UCSD-AML1 (cell line): Measurements from ENCODE around the gene TDRD7.
"Not testable (repeated sequence)": the region's sequence is repeated elsewhere in the genome, so short reads cannot be mapped to it uniquely, and the experiment has no call there.

Experiments used
- DNase-seq: peaks from one replicate; lab custom pipeline; 2025; ENCODE audit not compliant: unreplicated experiment; lab: John Stamatoyannopoulos, UW

Gene TDRD7

DNA sequence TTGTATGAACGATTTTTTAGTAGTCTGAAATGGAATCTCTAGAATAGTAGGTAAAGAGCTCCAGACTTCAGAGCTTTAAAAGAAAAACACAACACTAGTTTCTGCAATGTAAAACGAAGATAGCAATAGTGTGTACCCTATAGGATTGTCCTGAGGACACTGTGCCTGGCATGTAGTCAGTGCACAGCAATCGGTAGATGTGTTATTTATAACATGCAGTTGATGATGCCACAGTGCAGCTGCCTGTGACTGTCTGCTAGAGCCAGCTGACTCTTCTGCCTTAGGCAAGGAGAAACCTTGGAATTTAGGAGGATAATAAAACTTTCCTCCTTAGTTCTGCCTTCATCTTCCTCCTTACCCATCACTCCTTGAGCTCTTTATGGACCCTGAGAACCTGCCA is 61.8 kb downstream of the TDRD7 start:
- no peak for DNase-seq

GRCh38 chr9:97474372-97474925 is 62.6 kb downstream of the TDRD7 start:
- no peak for DNase-seq

GRCh38 chr9:97475059-97475458 is 63.2 kb downstream of the TDRD7 start:
- no peak for DNase-seq

- DNase-seq = no peak
Observed at GRCh38 chr9:97478301-97478981, 66.5 kb downstream of the TDRD7 start.

DNA sequence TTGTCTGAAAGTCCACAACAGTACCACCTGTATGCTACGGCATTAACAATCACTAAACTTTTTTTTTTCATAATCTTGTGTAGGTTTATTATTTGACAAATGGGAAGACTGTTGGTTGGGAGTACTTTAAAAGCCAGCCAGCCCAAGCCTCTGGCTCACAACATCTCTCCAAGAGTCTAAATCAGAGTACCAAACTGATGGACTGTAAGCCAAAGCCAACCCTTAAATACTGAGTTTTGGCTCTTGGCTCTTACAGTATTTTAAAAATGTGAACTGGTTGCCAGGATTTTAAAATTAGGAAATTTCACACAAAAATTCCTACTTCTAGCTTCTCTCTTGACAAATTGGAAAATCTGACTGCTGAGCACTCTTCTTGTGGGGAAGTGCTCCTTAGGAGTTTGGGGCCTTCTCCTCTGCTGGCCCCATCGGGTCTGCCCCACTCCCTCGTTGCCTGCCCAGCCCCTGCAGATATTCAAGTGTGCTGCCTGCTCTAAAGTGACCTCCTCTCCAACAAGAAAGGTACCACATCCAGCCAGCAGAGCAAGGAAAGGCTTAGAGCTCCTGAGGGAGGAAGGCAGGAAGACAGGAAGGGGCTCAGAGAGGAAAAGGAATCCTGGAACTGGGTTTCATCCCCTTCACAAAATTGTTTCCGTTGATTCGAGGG is 67.7 kb downstream of the TDRD7 start:
- no peak for DNase-seq

DNA sequence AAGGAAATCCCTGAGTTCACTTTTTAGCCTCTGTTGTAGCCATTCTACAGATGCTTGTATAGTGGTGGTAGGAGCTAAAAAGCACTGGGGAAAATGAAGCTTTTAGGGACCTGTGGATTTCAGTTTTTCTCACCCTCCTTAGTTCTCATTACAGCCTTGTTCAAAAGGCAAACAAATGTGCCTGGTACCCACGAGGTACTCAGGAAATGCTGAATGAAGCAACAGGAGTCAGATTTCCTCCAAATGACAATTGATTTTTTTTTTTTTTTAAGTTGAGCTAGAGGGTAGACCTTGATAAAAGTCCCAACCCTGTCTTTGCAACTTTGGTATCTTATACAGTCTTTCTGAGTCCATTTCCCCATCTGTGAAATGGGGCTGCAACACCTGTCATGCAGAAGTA is 68.3 kb downstream of the TDRD7 start:
- DNase-seq = no peak

DNA sequence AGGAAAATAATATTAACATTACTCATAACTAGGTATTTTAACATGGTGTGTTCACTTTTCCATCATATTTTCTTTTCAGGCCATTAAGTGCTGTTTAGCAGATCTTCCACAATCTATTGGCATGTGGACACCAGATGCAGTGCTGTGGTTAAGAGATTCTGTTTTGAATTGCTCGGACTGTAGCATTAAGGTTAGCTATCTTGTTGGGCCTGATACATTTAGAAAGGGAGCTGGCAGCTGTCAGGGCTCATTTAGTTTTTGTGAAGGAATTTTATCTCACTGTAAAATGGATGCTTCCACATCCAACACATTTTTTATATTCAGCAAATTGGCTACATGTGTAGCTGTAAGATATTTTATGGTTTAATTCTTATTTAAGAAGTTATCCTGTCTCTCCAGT is 68.9 kb downstream of the TDRD7 start:
- DNase-seq = no peak

DNA sequence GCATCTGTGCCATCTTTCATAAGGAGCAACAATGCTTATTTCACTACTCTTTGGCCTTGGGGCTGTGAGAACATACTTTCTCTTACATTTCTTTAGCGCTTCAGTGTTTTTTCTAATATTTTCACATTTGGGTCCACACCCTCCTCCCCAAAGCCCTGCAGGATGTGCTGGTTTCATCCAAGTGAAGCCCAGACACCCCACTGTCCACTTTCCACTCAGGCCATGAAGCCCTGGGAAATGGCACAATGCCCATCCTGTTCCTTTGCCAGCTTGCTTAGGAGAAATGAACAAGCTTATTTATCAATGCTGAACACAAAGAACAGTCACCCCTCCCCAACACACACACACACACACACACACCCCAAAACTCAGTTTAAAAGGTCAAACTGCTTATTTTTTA is 72.2 kb downstream of the TDRD7 start:
- DNase-seq = no peak

DNA sequence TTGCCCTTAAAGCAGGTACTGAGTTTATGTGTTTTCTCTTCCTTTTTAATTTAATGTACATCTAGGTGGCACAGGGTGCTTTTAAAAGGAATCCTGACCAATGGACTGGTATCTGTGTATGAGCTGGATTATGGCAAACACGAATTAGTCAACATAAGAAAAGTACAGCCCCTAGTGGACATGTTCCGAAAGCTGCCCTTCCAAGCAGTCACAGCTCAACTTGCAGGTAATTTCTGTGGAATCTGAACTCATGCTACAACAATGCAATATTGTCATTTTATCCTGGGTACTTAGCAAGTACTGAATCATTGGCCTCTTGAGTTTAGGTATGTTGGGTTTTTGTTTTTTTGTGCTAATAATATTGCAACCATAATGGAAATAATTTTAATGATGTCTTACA is 75.2 kb downstream of the TDRD7 start:
- DNase-seq = no peak

DNA sequence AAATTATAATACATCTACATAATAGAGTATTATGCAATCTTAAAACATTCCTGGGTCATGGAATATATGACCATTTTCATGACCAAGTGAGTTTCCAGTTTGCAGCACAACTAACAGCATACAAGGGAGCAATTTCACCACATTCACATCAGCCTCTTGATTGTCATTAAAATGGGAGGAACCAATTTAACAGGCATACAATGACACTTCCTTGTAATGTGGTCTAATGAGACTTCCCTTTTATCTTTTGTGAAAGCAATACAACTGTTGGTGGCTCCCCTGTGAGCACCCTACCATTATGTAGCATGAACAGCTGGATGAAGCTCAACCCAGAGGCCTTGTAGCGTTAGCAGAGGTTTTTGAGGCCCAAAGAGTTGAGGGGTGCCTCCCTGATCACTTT is 76.0 kb downstream of the TDRD7 start:
- DNase-seq = no peak

- no peak for DNase-seq
Observed at GRCh38 chr9:97491216-97491999, 79.5 kb downstream of the TDRD7 start.

DNA sequence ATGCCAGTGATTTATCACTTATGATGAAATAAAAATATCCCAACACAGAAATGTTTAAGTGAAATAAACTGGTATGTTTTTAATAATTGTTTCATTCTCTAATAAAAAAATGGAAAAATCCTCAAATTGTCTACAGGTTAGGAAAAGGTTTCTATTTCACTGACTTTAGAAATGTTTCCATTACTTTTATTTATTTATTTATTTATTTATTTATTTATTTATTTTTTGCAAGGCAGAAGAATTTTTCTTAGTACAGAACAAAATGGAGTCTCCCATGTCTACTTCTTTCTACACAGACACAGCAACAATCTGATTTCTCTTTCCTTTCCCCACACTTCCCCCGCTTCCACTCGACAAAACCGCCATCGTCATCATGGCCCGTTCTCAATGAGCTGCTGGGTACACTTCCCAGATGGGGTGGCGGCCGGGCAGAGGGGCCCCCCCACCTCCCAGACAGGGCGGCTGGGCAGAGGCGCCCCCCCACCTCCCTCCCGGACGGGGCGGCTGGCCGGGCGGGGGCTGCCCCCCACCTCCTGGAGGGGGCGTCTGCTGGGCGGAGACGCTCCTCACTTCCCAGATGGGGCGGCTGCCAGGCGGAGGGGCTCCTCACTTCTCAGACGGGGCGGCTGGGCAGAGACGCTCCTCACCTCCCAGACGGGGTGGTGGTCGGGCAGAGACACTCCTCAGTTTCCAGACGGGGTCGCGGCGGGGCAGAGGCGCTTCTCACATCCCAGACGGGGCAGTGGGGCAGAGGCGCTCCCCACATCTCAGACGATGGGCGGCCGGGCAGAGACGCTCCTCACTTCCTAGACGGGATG is 85.9 kb downstream of the TDRD7 start:
- not testable (repeated sequence) for DNase-seq

DNA sequence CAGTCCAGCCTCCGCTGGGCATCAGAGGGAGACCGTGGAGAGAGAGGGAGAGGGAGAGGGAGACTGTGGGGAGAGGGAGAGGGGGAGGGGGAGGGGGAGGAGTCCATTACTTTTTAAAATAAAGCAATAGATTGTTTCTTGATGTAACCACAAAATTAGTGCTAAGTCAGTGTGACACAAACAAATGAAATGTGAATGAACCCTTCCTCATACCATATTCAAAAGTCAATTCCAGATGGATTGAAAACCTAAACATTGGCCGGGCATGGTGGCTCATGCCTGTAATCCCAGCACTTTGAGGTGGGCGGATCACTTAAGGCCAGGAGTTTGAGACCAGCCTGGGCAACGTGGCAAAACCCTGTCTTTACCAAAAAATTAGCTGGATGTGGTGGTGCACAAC is 87.0 kb downstream of the TDRD7 start:
- not testable (repeated sequence) for DNase-seq

GRCh38 chr9:97500263-97500662 is 88.4 kb downstream of the TDRD7 start:
- no peak for DNase-seq

- DNase-seq = no peak
Observed at GRCh38 chr9:97500765-97501176, 88.9 kb downstream of the TDRD7 start.

DNA sequence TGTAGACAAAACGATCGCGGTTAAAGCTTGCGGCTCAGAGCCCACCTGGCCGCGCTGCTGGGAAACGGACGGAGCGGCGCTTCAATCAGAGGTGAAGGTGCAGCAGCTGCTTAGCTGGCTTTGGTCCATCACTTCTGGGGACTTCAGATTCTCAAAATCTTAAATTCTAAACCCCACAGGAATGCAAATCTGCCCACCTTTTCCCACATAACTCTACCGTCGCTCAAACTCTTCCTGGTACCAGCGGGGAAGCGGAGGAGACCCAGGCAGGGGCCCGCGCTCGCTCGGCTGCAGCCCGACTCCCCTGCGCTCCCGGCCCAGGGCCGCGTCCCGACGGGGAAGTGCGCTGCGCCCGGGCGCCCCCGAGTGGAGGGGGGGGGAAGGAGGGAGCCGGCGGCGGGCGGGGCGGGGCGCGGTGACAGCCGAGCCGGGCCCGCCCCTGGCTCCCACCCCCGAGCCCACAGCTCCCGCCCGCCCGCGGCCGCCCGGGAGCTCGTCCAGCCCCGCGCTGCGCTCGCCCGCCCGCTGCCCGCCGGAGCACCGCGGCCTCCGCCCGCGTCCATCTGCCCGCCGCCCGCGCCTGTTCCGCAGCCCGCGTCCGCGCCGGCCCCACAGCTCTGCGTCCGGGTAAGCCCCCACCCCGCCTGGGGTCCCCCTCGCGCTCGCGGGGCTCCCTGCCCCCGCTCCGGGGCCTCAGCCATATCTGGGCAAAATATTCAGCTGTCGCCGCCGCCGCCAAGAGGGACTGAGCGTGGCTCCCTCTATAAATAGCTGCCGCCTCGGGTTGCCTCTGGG is 89.5 kb downstream of the TDRD7 start, which contains the start of gene TMOD1:
Gene TMOD1 (plus strand): TSS at position 490 of the 795 bp plus-strand sequence. CDS start 22,523 bp downstream, outside the sequence.
- peak; percentile 74 for DNase-seq

DNA sequence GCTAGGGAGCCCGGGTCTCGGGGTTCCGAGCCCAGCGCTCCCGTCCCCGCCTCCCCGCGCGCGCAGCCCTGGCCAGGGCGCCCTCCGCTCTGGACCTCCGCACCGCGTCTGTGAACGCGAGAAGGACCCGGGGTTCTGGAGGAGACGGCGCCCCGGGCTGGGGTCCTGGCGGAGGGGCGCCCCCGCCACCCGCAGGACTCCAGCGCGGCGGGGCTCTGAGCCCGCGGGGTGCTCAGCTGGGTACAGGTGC is 90.0 kb downstream of the TDRD7 start:
- no peak for DNase-seq

DNA sequence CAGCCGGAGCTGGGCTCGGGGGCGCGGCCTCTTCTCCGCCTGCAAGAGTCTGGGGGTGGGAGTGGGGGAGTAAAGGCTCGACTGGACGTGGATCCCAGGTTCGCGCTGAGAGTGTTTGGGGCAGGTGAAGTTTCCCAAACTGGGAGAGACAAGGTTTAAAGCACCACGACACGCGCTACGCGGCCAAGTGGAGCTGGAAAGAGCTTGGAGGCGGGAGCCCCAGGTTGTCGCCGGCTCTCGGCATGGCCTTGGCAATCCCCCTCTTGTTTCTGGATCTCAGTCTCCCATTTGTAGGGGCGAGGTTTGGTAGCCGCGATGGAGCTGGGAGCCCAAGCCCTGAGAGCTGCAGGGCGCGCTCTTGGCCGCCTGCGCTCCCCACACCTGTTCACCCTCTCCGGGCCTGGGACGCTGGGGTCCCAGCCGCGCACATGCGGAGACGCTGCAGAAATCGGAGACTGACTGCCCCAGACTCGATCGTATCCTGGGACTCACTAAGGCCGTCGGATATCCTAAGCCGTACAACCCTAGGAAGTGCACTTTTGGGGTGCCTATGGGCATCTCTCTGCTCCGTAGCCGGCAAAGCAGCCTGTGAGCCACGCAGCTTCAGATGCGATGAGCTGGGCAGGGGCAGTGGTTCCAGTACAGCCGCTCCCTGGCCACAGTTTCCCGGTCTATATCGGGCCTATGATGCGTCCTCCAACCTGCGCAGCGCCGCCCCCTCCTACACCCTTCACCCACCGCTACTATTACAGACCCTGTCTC is 90.5 kb downstream of the TDRD7 start:
- no peak for DNase-seq

- no peak for DNase-seq
Observed at GRCh38 chr9:97502984-97503861, 91.3 kb downstream of the TDRD7 start.
